PC-3 (cell line): ENCODE data around the gene KDF1. TPM values are rescaled to one million over a fixed set of nuclear protein-coding genes. Genes with fewer than 3 reads are reported as not detected.

ENCODE experiments used
- ATAC-seq: fragments of 200-7000 bp; cut with Tn5 transposase; 2 replicates; pipeline ENCODE4 v1.9.1; 2020; ENCODE audit warnings: mild to moderate bottlenecking, moderate library complexity
- BruUV-seq: library from RNA; stranded (reverse); fragments of 400-500 nt; replicated peaks from 2 replicates; lab custom pipeline; 2021; lab: Mats Ljungman, UMichigan
- CTCF ChIA-PET: fragments of 300-600 bp; sonication (Branson Sonifier 250); formaldehyde crosslinking; loops from one replicate; lab custom pipeline; 2022; ENCODE audit warnings: antibody characterized with exemption; lab: Charles Lee
- POLR2A ChIA-PET: fragments of 300-600 bp; sonication (Branson Sonifier 250); formaldehyde crosslinking; loops from one replicate; lab custom pipeline; 2022; ENCODE audit warnings: antibody characterized with exemption; ENCODE audit not compliant: unreplicated experiment; lab: Charles Lee
- DNase-seq: peaks from one replicate; pipeline ENCODE4 v3.0.0-alpha.2; 2015
- H2AFZ ChIP-seq: fragments of 300-600 bp; sonication (generic); 2 replicates; pipeline ENCODE4 v1.6.0; 2016; ENCODE audit warnings: antibody characterized with exemption, low read length
- H3F3A ChIP-seq: fragments of 300-600 bp; sonication (generic); one replicate; pipeline ENCODE4 v1.6.0; 2017; ENCODE audit warnings: antibody characterized with exemption, low read length, control low read depth, mild to moderate bottlenecking; ENCODE audit not compliant: unreplicated experiment
- H3K27ac ChIP-seq: fragments of 300-600 bp; sonication (generic); 2 replicates; pipeline ENCODE4 v1.5.1; 2016; ENCODE audit warnings: mild to moderate bottlenecking, low read length
- H3K27me3 ChIP-seq: fragments of 300-600 bp; sonication (generic); 2 replicates; pipeline ENCODE4 v1.6.1; 2016; ENCODE audit warnings: low read length, mixed read lengths
- H3K36me3 ChIP-seq: fragments of 300-600 bp; sonication (generic); 2 replicates; pipeline ENCODE4 v1.6.1; 2016; ENCODE audit warnings: low read depth, mixed run types, low read length, mixed read lengths
- H3K4me1 ChIP-seq: fragments of 300-600 bp; sonication (generic); 2 replicates; pipeline ENCODE4 v1.5.1; 2016; ENCODE audit warnings: low read length; ENCODE audit not compliant: insufficient read depth
- H3K4me2 ChIP-seq: fragments of 300-600 bp; sonication (generic); 2 replicates; pipeline ENCODE4 v1.6.0; 2016; ENCODE audit warnings: low read length
- H3K4me3 ChIP-seq: fragments of 300-600 bp; sonication (generic); 2 replicates; pipeline ENCODE4 v1.5.1; 2016; ENCODE audit warnings: mild to moderate bottlenecking, low read length, mixed read lengths
- H3K79me2 ChIP-seq: fragments of 300-600 bp; sonication (generic); 2 replicates; pipeline ENCODE4 v1.6.1; 2017; ENCODE audit warnings: low read length, mixed read lengths
- H3K9ac ChIP-seq: fragments of 300-600 bp; sonication (generic); 2 replicates; pipeline ENCODE4 v1.6.0; 2016; ENCODE audit warnings: mild to moderate bottlenecking, low read length
- H3K9me2 ChIP-seq: fragments of 300-600 bp; sonication (generic); replicated peaks from 2 replicates; pipeline ENCODE4 v1.6.1; 2016; ENCODE audit warnings: mixed run types, low read length, mixed read lengths
- H3K9me3 ChIP-seq: fragments of 300-600 bp; sonication (generic); 2 replicates; pipeline ENCODE4 v1.6.1; 2016; ENCODE audit warnings: low read length, mixed read lengths
- H4K20me1 ChIP-seq: fragments of 300-600 bp; sonication (generic); 2 replicates; pipeline ENCODE4 v1.6.1; 2016; ENCODE audit warnings: low read length, mixed read lengths
- CTCF ChIP-seq: fragments of 300-600 bp; sonication (generic); conservative IDR thresholded peaks from 2 replicates; pipeline ENCODE4 v1.5.1; 2017; ENCODE audit warnings: antibody characterized with exemption, low read depth, mild to moderate bottlenecking, low read length
- EZH2 ChIP-seq: fragments of 300-600 bp; sonication (generic); IDR thresholded peaks from one replicate; pipeline ENCODE4 v1.6.1; 2017; ENCODE audit warnings: antibody characterized with exemption, mild to moderate bottlenecking, low read length; ENCODE audit not compliant: unreplicated experiment
- EZH2phosphoT487 ChIP-seq: fragments of 300-600 bp; sonication (generic); IDR thresholded peaks from 2 replicates; pipeline ENCODE4 v1.6.1; 2018; ENCODE audit warnings: mild to moderate bottlenecking, antibody characterized with exemption, low read length, borderline replicate concordance
- intact Hi-C: fragments of 100-400 bp; cut with micrococcal nuclease; formaldehyde crosslinking; loops from 2 replicates; pipeline ENCODE4 v1.9.0; 2023
- total RNA-seq: library from RNA; depleted of rRNA; stranded (reverse); fragments of >200 nt; gene quantifications from 2 replicates; pipeline ENCODE4 v1.2.3, GENCODE V29; 2014

Gene KDF1
- total RNA-seq, 1 experiment from 2014 or later: 22.9 TPM

DNA sequence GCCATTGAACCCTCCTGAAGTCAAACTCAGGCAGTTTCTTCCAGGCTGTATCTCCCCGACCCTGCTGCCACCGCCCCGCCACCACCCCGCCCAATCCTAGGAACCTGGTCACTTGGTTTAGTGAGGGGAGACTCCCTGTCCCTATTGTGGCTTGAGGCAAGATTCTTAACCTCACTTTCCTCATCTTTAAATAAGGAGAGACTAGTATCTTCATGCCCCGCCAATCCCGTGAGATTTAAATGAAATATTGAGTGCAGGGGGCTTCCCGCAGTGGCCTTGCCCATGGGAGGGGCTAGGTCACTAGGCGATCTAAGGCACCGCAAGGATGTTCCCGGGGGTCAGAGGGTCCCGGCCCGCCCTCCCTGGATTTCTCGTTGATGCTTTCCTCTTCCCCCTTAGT lies 998 bp downstream of the KDF1 start:
- Histone ChIP-seq H3K9ac (peak overlapping the region; percentile 93), H3K4me1 (peaks cover 25% of the 10 kb centered on the region), H3K9me3 (no peaks in the 10 kb centered on the region), H3K4me3 (peak overlapping the region; percentile 94), H3K4me2 (peak overlapping the region; percentile 80), H3K27ac (no peak overlapping the region), H3F3A (no peaks in the 10 kb centered on the region), H3K36me3 (no peaks in the 10 kb centered on the region), H3K27me3 (no peaks in the 10 kb centered on the region), H2AFZ (peak overlapping the region; percentile 80; the same call in 1 of the 2 replicates), H4K20me1 (no peaks in the 10 kb centered on the region), H3K79me2 (peaks cover 25% of the 10 kb centered on the region), H3K9me2 (no peaks in the 10 kb centered on the region)
- TF ChIP-seq CTCF (no peak), EZH2phosphoT487 (no peak), EZH2 (no peak)
- ATAC-seq (no peak), DNase-seq (no peak)
- POLR2A ChIA-PET: interaction anchor here (0.6 kb wide), 1 partner anchor 48 kb away, joined by 55 read pairs; no protein-coding TSS in a partner anchor
- BruUV-seq: no TSS peak
- CTCF ChIA-PET: no interaction called here
- intact Hi-C loops: no loop called here

DNA sequence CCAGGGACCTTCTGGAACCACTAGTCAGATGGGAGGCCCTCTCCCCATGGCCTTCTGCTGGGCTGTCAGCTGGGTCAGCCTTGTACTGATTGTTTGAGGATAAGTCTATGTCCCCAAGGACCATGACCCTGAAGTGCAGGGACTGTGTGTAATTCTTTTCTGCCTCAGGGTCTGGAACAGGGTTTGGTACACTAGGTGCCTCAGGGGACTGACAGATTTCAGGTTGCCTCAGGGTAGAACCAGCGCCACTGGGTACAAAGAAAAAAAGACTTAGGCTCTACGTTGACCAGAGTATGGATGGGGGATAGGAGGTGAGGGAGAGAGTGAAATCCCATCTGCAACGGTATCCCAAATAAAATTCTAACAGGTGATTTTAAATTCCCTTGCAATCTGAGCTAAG lies 3.0 kb downstream of the KDF1 start:
- DNase-seq (no peak), ATAC-seq (no peak)
- Histone ChIP-seq H3K4me1 (peaks cover 22% of the 10 kb centered on the region), H3K4me3 (no peak overlapping the region), H4K20me1 (no peaks in the 10 kb centered on the region), H3K9me3 (no peaks in the 10 kb centered on the region), H3K9ac (no peak overlapping the region), H3K27me3 (no peaks in the 10 kb centered on the region), H3F3A (no peaks in the 10 kb centered on the region), H3K36me3 (peaks cover 4% of the 10 kb centered on the region; the same call in 1 of the 2 replicates), H3K27ac (no peak overlapping the region), H3K79me2 (peaks cover 25% of the 10 kb centered on the region), H3K4me2 (no peak overlapping the region), H3K9me2 (no peaks in the 10 kb centered on the region), H2AFZ (no peak overlapping the region)
- POLR2A ChIA-PET: no interaction called here
- TF ChIP-seq EZH2 (no peak), EZH2phosphoT487 (no peak), CTCF (no peak)
- TSS peak; percentile 13 for BruUV-seq
- CTCF ChIA-PET: no interaction called here
- intact Hi-C loops: no loop called here

DNA sequence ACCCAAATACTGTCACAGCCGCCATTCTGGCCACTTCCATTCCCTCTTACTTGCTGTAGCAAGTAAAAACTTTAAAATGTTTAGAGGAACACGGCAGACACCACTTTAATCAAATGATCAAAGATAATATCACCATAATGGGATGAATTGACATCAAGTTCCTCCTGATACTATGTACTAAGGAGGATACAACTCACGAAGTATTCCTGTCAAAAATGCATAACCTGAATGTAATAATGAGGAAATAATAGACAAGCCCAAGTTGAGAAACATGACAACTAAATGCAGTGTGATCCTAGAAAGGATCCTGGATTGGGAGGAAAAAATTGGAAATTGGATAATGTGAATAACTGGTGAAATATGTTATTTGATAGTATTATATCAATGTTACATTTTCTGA lies 3.9 kb downstream of the KDF1 start:
- Histone ChIP-seq H3K27ac (no peak overlapping the region), H3K9ac (no peak overlapping the region), H3K4me2 (no peak overlapping the region), H3K9me2 (no peaks in the 10 kb centered on the region), H2AFZ (no peak overlapping the region), H3K79me2 (peaks cover 25% of the 10 kb centered on the region), H3K4me1 (peaks cover 13% of the 10 kb centered on the region), H3K36me3 (peaks cover 4% of the 10 kb centered on the region; the same call in 1 of the 2 replicates), H3F3A (no peaks in the 10 kb centered on the region), H4K20me1 (no peaks in the 10 kb centered on the region), H3K9me3 (no peaks in the 10 kb centered on the region), H3K27me3 (no peaks in the 10 kb centered on the region), H3K4me3 (no peak overlapping the region)
- DNase-seq: no peak
- ChIA-PET CTCF (no interaction called here), POLR2A (no interaction called here)
- no TSS peak for BruUV-seq
- intact Hi-C loops: no loop called here
- no peak for ATAC-seq
- TF ChIP-seq EZH2: no peak
- no peak for TF ChIP-seq EZH2phosphoT487
- TF ChIP-seq CTCF: no peak
